Esophagus squamous epithelium (tissue), 4 donors: ENCODE results near the gene THOC6.

Source experiments
- CTCF ChIP-seq, 6 experiments: fragments of 450-650 bp in 4 of 6; fragments of 200-600 bp in 2 of 6; sonication (generic) in 2 of 6; IDR thresholded peaks; one replicate each; pipeline ENCODE4 v1.5.1; 2016 to 2019; ENCODE audit warnings: antibody characterized with exemption in 6 of 6, mild to moderate bottlenecking in 4 of 6, moderate library complexity in 4 of 6
- POLR2A ChIP-seq, 4 donors: fragments of 450-650 bp; IDR thresholded peaks; one replicate each; pipeline ENCODE4 v1.6.1; 2017; ENCODE audit warnings: antibody characterized with exemption in 4 of 4, mild to moderate bottlenecking in 4 of 4, moderate library complexity in 3 of 4

GRCh38 chr16:2977440-2977839 lies 46.4 kb upstream of the THOC6 start:
- no peak for TF ChIP-seq CTCF (IDR thresholded peaks at IDR 0.05)
- TF ChIP-seq POLR2A (IDR thresholded peaks at IDR 0.05), result no peak
